GM19324 (cell line): ENCODE results near the gene KCNA3.

ENCODE experiments used
- ATAC-seq: cut with Tn5 transposase; IDR thresholded peaks from one replicate; pipeline ENCODE4 v1.9.1; 2021; ENCODE audit warnings: mild to moderate bottlenecking, moderate library complexity; ENCODE audit not compliant: unreplicated experiment, low FRiP score

KCNA3 gene

DNA sequence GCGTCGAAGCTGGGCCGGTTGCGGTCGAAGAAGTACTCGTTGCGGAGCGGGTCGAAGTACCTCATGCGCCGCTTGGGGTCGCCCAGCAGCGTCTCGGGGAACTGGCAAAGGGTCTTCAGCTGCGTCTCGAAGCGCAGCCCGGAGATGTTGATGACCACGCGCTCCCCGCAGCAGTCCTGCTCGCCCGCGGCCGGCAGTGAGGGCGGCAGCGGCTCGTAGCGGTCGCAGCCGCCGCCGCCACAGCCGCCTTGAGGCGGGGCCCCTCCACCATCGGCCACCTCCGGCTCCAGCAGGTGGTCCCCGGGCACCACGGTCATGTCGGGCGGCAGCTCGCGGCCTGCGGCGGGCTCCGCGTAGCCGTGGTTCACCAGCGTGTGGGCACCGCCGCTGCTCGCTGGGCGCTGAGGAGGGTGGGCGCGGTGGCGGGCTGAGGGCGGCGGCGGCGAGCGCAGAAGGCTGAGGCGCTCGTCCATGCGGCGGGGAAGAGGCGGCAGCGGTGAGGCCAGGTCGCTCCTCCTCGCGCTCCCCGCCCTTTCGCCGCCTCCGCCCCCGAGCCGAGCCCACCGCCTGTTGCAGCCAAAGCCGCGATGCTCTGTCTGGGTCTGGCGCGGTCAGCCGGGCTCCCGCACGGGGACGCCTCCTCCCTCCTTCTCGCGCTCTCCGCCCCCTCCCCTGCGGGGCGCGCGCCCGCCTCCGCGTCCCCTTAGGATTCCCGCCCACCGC lies at the start of gene KCNA3:
Gene KCNA3, minus strand, starts transcription at position 604 of the 723 bp plus-strand sequence. Its CDS starts 131 bp downstream, at position 473.
- ATAC-seq = peak; percentile 35

DNA sequence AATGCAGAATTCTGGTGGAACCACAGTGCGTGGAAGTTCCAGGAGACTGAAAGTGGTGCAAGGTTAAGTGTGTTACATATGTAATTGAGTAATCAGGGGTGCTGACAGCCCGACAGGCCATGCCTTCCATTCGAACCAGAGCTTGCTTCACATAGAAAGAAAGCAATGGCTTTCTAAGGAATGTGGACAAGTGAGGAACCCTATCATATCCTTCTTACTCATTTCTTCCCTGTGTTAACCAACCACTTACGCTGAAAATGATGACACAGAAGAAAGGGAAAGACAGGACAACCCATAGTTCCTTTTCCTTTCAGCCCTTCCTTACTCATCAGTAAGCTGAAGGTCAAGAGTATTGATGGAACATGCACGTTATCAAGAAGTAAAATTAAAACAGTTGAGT lies 48.1 kb upstream of the KCNA3 start:
- no peak for ATAC-seq

DNA sequence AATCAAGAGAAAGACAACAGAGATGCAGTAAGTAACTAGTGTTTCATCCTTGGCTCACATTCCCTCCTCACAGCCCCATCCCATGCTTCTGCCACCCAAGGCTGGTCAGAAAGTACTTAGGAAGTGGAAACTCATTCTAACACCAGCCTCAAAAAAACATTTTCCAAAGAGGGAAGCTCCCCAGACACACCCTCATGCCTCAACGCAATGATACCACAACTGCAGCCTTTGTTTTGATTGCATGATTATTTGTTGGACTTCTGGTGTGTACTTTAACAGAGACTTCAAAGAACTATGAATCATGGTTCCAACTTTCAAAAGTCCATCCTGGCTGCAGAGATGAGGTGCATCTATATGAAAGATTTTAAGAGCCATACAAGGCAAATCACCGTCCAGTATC lies 45.2 kb upstream of the KCNA3 start:
- no peak for ATAC-seq

DNA sequence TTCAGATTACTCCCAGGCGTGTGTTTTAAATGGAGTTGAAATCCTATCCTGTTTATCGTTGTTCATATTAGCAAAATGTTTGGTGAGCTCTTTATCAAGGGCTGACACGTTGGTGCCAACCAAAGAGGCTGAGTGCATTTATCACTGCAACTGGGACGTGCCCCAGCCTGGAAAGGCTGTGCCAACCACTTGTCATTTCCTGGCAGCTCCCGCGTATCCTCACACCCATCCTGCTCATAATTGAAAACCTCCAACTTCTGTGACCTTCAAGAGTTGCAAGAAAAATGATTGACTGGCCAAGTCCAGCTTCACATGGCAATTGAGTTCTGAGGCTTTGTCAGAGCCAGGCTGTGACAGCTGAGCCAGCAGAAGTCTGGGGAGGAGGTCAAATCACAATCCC lies 43.7 kb upstream of the KCNA3 start:
- ATAC-seq = no peak

DNA sequence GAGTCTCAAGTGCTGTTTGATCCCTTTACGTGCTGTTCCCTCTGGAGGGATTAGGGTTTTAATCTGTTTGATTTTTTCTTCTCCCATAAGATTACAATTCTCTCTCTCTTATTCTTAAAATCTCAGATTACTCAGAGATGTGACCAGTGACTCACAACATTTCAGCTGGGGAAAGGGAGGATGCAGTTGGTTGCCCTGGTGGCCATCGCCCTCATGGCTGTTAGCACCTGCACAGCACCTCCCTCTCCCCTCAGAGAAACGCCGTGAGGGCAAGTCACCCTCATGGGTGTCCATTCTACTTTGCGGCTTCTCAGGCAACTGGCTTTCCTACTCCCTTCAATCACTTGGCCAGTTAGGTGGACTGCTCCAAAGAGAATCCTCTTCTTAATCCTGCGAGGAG lies 42.4 kb upstream of the KCNA3 start:
- ATAC-seq = no peak

DNA sequence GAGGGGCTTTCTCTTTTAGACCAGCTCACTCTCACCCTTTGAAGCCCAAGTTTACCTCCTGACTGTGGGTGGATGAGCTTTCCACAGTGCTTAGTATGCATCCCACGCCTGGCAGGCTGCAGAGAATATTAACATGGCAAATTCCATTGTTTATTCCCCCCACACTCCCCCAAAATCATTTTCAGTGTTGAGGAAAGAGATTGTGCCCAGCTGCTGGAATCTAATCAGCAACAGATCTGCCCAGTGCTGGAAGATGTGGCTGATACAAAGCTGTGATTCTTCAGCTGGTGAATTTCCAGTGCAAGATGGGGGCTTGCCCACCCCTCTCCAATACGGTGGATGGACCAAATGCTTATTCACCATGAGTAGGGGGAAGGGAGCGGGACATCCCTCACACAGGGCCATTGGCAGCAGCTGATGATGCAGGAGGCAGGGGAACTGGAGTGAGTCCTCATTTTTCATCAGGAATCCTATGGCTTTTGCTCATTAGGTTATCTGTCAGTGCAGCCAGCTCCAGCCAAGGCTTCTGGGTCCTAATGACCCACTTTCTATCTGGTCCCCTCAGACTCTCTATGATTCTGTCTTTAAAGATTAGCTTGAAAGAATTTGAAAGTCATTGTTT lies 39.7 kb upstream of the KCNA3 start:
- ATAC-seq = no peak

DNA sequence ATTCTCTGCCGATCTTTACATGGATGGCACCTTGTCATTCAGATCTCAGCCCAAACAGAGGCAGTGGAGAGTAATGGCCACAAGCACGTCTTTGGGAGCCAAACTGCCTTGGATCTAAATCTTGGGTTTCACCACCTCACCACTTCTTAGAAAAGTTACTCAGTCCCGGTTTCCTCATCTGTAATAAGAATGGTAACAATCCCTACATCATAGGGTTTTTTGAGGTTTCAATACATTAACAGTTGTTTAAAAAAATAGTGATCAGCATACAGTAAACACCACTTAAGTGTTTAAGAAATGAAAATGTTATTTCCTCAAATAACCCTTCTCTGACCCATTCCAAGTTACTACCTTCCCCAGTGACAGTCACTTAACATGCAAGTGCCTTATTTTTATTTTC lies 38.5 kb upstream of the KCNA3 start:
- no peak for ATAC-seq

DNA sequence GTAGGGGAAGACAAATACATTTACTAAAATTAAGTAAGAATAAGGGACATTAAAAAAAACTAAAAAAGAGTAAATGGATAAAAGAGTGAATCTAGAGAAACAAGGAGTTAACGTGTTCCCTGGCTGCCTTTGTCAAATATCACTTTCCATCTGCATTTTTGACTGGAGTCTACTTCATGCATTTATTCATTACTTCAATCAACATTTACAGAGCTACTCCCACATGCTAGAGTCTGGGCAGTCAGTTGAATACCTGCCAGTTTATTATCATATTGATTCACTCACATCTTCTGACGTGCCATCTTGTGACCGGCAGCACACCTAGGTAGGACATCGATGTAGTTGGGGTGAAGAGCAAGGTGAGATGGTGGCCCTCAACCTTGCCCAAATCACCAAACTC lies 35.6 kb upstream of the KCNA3 start:
- no peak for ATAC-seq

DNA sequence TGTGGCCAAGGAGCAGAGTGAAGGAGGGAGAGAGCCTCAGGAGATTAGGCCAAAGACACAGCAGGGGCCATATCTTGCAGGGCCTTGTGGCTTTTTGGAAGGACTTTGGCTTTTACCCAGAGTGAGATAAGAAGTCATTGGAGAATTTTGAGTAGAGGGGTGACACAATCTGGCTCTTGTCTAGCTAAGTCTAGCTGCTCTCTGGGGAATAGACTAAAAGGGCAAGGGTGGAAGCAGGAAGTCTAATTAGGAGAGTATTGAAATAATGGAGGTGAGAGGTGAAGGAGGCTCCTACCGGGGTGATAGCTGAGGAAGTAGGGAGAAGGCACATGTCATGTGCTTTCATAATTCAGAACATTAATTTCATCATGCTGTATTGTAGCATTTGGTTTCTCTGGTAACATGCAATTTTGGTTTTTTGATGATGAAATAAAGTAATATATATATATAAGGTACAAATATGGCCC lies 34.3 kb upstream of the KCNA3 start:
- ATAC-seq = no peak

DNA sequence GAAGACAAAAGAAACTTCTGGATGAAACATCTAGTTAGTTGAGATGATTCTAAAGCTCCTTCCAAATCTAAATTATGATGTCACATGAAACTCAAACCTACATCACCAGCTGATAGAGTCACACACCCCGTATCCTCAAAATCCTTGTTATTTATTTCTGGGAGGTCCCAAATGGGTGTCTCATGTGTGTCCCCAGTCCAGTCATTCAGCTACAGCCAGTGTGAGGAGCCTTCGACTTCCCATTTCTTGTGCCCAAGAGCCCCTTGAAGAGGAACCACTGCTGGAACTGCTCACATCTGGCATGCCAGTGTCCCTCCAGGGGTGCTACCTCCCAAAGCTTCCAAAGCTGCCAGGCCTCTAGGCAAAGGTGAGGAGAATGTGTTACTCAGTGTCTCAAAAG lies 32.5 kb upstream of the KCNA3 start:
- ATAC-seq = no peak

DNA sequence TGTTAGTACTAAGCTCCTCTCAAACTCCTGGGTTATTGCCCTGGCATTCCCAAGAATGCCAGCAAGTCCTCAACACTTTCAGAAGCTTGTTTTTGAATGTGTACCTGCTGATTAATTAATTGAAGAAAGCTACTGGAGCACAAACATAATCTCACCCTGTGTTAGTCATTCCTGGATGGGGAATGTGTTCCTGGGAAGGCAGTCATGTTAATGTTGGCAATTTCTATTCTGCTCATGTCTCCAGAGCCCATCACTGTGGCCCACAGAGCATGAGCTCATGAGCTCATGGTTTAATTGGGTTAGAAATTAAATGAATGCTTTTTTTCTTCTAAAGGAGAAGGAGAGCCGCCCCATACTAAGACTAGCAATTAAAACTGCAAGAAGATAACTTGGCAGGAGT lies 31.9 kb upstream of the KCNA3 start:
- ATAC-seq = no peak

DNA sequence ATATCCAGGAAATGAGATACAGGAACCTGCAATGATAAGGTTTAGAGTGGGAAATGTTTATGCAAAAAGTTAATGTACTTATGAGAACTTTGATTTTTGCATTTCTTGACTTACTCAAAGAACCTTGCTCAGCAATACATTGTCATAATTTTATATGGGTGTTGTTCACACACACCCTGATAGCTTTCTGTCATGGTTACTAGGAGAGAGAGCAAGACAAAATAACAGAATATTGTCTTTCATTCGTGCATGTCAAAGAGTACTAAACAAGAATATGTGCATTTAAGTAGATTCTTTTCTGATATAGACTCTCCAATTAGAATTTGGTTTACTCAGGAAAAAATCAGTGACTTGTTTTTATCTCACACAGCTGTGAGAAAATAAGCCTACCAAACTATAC lies 27.5 kb upstream of the KCNA3 start:
- ATAC-seq = no peak

DNA sequence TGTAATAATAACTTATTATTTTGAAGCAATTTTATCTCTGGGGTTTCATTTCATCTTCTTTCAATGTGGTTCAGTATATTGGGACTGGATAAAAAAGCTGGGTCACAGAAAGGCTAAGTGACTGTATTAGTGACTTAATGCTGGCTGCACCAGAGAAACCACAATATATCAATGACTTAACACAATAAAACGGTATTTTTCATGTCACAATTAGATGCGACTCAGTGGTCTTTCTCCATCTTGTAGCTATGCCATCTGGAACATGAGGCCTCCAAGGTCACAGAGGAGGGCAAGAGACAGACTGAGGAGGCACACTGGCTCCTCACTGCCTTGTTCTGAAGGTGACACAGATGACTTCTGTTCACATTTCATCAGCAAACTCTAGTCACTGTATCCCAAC lies 26.0 kb upstream of the KCNA3 start:
- ATAC-seq = no peak

DNA sequence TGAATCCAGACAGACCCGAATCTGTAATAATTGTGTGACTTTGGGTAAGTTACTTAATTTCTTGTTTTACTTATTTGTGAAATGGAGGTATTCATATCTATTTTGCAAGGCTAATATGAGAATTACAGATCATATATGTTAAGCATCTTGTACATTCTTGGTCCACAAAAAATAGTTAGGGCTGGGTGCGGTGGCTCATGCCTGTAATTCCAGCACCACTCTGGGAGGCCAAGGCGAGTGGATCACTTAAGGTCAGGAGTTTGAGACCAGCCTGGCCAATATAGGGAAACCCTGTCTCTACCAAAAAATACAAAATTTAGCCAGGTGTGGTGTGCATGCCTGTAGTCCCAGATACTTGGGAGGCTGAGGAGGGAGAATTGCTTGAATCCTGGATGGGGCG lies 22.9 kb upstream of the KCNA3 start:
- no peak for ATAC-seq

DNA sequence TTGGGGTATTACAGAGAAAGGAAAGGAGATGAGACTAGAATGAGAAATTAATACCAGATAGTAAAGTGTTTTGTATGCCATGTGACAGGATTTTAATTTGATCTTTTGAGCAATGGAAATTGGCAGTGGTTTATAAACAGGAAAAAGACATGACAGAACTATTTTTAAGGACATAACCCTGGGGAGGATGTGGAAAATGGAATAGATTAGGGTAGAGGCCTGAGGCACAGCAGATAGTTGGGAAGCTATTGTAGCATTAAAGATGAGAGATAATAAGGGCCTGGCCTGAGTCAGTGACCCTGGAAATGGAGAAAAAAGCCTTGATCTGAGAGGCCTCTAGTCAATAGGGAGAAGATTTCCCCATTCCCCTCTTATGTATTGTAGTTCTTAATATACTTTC lies 22.1 kb upstream of the KCNA3 start:
- ATAC-seq = no peak

DNA sequence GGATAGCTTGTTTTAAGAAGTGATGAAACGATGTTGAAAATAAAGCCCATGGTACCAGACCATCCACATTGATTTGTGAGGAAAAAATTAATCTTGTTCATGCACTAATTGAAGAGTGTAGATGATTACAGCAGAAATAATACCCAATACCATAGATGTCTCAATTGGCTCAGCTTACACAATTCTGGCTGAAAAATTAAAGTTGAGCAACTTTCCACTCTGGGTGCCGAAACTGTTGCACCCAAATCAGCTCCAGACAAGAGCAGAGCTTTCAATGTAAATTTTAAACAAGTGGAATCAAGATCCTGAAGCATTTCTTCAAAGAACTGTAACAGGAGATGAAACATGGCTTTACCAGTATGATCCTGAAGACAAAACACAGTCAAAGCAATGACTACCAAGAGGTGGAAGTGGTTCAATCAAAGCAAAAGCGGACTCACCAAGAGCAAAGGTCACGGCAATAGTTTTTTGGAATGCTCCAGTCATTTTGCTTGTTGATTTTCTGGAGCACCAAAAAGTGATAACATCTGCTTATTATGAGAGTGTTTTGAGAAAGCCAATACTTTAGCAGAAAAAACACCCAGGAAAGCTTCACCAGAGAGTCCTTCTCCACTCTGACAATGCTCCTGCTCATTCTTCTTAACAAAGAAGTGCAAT lies 16.1 kb upstream of the KCNA3 start:
- ATAC-seq = no peak

DNA sequence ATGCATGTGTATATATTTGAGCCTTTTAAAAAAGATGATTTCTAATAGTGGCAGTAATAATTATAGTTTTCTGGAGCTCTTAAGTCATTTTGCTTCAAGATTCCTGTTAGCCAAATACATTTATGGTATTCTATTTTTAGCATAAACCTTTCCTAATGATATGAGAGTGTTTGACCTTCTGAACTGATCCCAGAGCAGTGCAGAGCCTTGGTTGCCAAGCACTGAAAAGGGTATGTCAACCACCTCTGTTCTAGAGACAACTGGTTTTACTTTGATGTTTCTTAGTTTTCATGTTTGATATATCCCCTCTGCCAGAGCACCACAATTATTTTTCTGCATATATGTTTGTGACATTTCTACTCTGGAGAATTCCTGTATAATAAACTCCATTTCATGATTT lies 15.1 kb upstream of the KCNA3 start:
- no peak for ATAC-seq

DNA sequence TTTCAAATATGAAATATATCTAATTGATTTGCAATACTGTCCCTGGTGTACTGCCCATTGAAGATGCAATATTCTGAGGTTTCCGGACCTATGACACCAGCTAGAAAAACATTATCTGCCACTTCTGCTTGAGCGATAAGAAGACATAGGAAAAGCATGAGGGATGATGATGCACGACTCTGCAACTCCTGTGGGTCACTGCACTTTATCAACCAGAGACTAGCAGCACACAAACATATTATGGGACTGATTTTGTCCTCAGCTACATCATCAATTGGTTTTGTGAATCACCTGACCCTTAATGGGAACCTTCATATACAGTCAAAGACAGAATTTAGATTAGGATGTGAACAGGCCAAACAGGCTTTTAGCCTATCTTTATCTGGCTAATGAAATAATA lies 13.8 kb upstream of the KCNA3 start:
- no peak for ATAC-seq

DNA sequence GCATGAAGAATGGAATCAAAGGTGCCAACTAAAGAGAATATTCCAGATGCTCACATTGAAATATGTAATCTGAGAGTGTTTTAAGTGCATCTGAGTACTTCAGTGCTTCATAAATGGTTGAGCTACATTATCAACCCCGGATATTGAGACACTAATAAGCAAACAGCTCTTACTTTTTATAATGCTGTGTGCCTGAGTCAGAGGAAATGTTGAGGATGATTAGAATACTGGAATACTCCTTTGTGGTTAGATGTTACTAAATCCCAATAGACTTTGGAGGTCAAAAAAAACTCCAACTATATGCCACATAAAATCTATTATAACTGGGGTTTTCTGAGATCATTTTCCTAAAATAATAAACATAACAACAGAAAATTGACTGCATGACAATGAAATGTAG lies 12.5 kb upstream of the KCNA3 start:
- no peak for ATAC-seq

DNA sequence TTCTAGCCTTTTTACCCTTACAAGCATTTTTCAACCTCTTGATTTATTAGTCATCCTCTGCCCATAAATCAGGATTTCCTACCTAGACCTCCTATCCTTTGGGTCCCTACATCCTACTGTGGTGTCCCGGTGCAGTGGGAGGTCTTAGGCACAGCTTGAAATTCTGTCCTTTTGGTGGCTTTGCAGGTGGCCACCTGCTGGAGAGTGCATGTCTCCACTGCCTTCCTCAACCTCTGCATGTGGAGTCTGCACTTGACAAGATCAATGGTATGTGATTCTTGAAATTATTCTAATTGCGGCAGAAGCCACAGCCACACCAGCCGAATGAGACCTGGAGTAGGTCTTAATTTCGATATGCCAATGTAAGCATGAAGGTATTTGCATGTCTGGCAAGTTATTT lies 11.4 kb upstream of the KCNA3 start:
- peak; percentile 36 for ATAC-seq

DNA sequence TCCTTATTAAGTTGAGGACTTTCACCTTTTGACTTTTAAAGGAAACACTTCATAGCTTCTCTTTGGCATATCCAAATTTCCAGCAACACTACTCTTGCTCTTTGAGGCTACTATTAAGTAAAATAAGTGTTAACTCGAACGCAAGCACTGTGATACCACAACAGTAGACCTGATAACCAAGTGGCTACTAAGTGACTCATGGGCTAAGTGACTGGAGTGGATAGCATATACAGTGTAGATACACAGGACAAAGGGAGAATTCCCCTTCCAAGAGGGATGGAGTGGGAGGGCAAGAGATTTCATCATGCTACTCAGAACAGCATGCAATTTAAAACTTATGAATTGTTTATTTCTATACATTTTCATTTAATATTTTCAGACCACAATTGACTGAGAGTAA lies 9.8 kb upstream of the KCNA3 start:
- ATAC-seq = no peak

DNA sequence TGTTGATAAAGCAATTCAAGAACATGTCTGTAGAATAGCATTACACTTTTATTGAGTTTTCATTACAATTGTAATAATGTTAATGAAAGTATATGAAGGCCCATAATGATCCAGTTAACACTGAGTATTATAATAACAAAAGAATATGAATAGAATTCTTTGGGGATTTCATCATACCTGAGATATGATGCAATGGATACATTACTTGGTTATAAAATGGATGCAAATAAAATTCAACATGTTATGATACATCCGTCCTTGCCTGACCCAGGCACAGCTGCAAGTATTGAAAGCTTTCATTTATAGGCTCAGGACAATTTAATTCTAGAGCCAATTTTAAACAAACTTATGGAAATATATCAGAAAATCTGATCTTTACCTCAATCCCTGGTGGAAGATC lies 8.2 kb upstream of the KCNA3 start:
- ATAC-seq = no peak
